ENCODE data around the gene IGSF9B.

Gene IGSF9B

DNA sequence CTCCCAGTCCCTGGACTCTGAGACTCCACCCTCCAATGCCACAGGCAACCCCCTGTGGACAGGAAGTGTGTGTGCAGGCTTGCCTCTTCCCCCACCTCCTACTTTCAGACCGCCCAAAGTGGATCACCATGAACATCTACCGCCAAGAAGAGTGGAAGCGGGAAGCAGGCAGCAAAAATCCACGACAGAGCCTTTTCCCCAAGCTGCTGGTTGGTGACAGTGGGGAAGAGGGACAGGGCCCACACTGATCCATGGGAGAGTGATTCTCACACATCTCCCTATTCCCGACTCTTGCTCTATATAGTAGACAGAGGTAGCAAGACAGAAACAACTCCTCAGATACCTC, 58.0 kb downstream of the IGSF9B start:
- no peak for DNase-seq (ENCODE audit: low read depth)

DNA sequence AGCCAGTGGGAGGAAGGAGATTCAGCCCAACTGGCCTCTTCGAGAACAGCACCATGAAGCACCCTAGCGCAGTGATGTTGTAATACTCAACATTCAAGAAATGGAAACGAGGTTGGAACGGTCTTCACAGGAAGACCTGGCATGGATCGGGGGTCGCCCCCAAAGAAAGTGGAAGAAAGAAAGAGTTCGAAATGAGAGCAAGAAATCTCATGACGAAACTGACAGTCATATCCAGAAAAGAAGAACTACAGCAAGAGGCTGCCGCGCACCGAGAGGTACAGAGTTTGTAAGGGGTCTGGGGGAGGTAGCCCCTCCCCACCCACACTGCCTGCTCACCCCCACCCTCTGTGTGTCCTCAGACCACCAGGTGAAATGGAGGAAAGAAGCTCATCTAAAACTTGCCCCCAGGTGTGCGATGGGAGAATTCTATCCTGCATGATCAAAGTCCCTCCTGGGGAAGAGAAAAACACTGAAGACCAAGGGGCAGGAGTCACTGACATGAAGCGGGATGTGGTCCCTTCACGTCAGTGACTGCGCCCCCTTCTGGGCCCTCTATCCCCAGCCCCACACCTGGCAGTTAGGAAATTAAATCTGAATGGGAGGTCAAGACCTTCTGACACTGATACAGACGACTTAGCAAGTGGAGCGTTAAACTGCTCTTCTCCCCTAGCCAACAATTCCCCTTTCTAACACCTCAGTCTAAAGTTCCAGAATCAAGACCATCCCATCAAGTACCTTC, 58.6 kb downstream of the IGSF9B start:
- no peak for DNase-seq (ENCODE audit: low read depth)

DNA sequence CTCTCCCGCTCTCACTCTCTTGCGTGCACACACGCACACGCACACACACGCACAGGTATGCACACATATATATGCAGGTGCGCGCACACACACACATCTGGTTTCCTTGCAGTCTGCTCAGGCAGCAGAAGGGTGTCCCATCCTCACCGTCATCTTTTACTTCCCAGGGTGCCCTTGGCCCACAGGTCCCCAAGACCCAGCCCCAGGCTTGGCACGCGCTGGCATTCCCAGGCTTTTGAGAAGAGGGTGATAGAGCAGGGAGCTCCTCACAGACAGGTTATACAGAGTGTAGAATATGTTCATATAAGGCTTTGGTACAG, 59.5 kb downstream of the IGSF9B start:
- no peak for DNase-seq (ENCODE audit: low read depth)

- no peak for DNase-seq (ENCODE audit: low read depth)
Observed at GRCh38 chr11:133896642-133897330, 60.0 kb downstream of the IGSF9B start.

DNA sequence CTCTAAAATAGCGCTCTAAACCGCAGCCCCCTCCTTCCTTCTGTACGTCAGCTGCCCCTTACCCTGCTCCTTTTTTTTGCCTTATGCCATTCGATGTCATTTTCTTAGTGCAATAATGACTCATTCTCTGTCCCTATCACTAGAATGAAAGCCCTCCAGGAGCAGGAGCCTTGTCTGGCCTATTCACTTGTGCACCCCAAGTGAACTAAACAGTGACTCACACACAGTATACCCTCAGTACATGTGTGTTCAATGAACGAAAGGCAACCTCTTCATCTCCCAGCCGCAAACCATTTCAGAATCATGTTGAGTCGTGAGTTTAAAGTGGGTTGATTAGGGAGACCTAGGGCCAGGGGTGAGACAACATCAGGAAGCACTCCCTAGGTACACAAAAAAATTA, 60.7 kb downstream of the IGSF9B start:
- no peak for DNase-seq (ENCODE audit: low read depth)

DNA sequence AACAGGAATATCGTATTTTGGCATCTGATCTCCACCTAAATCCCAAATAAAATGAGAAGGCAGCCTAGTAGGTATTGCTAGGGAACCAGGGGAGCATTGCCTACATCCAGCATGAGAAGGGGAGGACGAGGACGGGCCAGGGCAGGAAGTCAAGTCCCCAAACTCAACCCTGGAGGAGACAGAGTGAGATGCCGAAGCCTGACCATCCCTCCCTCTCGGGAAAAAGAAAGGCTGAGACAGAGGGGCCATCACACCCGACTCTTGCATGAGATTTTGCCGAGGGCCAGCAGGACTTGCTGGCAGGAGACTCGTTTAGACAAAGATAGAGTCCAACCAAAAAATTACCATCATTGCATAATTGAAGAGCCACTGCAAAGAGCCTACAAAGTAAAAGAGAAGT, 61.2 kb downstream of the IGSF9B start:
- no peak for DNase-seq (ENCODE audit: low read depth)

GRCh38 chr11:133895061-133895479, 61.7 kb downstream of the IGSF9B start:
- no peak for DNase-seq (ENCODE audit: low read depth)

DNA sequence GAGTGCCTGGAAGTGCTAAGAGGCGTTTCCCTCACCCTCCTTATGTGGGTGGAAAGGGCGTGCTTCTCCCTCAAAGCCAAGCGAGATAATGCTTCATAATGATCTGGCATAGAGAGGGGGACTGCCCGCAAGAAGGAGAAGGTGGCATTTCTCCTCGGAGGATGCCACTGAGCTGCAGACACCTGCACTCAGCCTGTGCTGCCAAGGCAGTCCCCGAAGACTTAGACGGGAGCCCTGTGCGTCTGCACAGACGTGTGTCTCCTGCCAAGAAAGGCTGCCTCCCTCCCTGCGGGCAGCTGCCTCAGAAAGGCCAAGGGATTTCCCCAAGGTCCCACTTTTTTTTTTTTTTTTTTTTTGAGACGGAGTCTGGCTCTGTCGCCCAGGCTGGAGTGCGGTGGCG, 63.4 kb downstream of the IGSF9B start:
- DNase-seq (ENCODE audit: low read depth) = no peak

- DNase-seq (ENCODE audit: low read depth) = no peak
Observed at GRCh38 chr11:133892584-133893380, 64.0 kb downstream of the IGSF9B start.

GRCh38 chr11:133892126-133892525, 64.6 kb downstream of the IGSF9B start:
- DNase-seq (ENCODE audit: low read depth) = no peak

DNA sequence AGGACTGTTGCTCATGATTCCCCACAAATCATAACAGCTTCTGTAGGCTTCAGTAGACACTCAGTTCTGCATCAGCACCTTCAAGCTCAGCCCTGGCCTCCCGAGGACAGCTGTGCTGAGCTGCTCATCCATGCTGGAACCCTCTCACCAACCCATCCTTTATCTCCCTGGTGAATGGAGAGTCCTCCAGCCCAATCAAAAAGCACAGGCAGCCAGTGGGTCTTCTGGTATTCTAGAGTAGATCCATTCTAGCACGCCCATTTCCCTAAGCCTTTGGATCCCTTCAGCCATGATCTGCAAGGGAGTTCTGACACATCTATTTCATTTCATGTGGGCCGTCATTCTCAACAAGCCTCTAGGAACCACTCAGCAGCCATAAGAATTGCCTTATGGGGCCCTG, 66.9 kb downstream of the IGSF9B start:
- no peak for DNase-seq (ENCODE audit: low read depth)

GRCh38 chr11:133889188-133889587, 67.6 kb downstream of the IGSF9B start:
- DNase-seq (ENCODE audit: low read depth) = no peak

DNA sequence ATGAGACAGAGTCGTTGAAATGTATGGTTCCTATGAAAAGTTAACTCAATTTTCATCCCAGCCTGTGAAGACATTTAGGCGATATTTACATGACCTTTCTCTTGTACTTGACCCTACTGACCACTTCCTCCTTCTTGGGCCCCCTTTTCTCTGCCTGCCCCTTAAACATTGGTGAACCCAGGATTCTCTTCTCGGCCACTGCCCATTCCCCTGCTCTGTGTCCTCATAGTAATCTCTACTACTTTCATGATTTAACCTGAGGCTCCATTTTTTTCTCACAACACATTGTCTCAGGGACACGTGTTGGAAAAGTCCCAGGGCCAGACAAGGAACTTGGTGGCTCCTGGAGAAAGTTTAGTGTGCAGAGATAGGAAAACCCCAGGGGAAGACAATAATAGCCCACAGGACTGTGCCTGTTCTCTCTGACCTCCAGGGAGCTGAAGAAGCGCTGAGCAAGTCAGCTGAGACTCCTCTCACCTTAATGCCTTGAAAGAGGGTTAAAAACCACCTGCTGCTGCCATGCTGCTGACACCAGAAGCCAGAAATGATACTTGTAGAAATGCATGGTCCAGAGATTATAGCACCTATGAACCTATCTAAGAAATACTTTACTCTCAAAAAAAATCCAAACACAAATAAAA, 69.0 kb downstream of the IGSF9B start:
- DNase-seq (ENCODE audit: low read depth) = no peak

DNA sequence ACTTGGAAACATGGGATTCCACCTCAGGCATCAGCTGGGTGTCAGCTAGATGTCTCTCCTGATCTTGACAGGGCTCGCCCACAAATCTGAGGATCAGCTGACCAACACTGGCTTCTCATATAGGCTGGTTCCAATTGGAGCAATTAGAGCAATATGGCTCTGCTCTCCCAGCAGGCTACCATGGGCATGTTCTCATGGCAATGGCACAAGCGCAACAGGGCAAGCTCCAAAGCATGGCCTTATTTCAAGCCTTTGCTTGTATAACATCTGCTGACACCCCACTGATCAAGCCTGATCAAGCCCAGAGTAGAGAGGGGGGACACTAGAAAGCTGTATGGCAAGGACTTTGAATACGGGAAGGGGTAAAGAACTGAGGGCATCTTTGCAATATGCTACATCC, 70.7 kb downstream of the IGSF9B start:
- no peak for DNase-seq (ENCODE audit: low read depth)

DNA sequence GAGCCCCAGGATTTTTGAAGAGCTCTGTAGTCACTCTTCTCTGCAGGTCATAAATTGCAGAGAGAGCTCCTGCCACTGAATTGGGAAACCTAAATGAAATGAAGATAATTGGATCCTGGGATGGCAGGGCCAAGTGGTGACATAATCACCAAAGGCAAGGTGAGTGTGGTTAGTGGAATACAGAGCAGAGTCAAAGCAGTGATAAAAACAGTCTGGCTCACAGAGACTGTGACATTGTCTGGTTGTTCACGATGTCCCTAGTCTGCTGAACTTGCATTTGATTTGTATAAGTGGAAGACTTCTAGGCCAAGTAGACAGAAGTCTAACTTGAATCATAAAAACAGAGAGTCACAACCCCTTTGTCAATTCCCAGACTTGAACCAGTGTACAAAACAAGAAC, 84.6 kb downstream of the IGSF9B start:
- no peak for DNase-seq (ENCODE audit: low read depth)

GRCh38 chr11:133867456-133867855, 89.3 kb downstream of the IGSF9B start:
- no peak for DNase-seq (ENCODE audit: low read depth)

- no peak for DNase-seq (ENCODE audit: low read depth)
Observed at GRCh38 chr11:133865466-133865865, 91.3 kb downstream of the IGSF9B start.

DNA sequence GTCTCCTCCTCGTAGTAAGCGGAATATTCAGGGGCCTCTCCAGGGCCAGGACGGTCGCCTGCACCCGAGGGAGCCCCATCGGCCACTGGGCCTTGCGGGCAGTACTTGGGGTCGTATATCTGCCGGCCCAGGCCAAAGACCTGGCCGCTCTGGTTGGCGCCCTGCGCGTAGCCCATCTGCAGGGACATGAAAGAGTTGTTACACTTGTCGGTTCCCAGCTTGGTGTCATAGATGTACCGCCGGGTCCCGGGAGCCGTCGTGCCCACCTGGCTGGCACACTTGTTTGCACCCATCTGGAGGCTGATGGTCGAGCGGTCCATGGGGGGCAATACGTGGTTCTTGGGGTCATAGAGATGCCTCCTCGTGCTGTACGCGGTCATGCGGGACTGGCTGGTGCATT, 92.0 kb downstream of the IGSF9B start:
- no peak for DNase-seq (ENCODE audit: low read depth)

- no peak for DNase-seq (ENCODE audit: low read depth)
Observed at GRCh38 chr11:133860151-133860550, 96.6 kb downstream of the IGSF9B start.

All from activated T-cell treated with anti-CD3 and anti-CD28 coated beads for 48 hours (primary cell).